ENCODE measurements around the gene PATJ. TPM values are rescaled to one million over a fixed set of nuclear protein-coding genes. Genes with fewer than 3 reads are reported as not detected.

PATJ gene
- total RNA-seq, 4 donors from 2014 or later: 25.7 to 37.4 (median 31.8) TPM

DNA sequence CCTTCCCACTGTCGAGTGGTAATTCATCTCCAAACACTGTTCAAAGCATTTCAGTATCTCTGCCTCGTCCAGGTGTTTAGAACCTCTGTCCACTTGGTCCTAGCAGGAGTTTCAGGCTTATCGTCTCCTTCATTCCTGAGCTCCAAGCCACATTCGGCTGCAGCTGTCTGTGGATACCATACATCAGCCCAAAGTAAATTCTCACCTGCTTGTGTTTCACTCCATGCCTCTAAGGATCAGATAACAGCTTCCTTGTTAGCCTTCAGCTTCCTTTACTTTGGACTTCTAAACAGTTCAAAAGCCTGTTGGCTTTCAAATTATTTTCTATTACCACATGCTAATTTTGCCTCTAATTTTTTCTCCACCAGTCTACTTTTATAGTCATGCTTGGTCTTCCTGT lies 233.4 kb downstream of the PATJ start:
- TF ChIP-seq POLR2A (IDR thresholded peaks at IDR 0.05; ENCODE audit: low read depth) (no peak), POLR2AphosphoS5 (IDR thresholded peaks at IDR 0.05) (no peak), EP300 (IDR thresholded peaks at IDR 0.05) (no peak)
- TF ChIP-seq, protein P1, sequence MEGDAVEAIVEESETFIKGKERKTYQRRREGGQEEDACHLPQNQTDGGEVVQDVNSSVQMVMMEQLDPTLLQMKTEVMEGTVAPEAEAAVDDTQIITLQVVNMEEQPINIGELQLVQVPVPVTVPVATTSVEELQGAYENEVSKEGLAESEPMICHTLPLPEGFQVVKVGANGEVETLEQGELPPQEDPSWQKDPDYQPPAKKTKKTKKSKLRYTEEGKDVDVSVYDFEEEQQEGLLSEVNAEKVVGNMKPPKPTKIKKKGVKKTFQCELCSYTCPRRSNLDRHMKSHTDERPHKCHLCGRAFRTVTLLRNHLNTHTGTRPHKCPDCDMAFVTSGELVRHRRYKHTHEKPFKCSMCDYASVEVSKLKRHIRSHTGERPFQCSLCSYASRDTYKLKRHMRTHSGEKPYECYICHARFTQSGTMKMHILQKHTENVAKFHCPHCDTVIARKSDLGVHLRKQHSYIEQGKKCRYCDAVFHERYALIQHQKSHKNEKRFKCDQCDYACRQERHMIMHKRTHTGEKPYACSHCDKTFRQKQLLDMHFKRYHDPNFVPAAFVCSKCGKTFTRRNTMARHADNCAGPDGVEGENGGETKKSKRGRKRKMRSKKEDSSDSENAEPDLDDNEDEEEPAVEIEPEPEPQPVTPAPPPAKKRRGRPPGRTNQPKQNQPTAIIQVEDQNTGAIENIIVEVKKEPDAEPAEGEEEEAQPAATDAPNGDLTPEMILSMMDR (IDR thresholded peaks at IDR 0.05): no peak
- Histone ChIP-seq H3K9me3 (no peaks in the 10 kb centered on the region), H3K27ac (replicated peaks in 1 of 4) (no peak overlapping the region), H3K4me3 (no peak overlapping the region), H3K4me1 (no peaks in the 10 kb centered on the region), H3K27me3 (no peaks in the 10 kb centered on the region), H3K36me3 (no peaks in the 10 kb centered on the region)
- DNase-seq (ENCODE audit: extremely low spot score): no peak
- WGBS: 83% methylated on average over 4 of the region's 4 CpGs
- intact Hi-C loops (cut with DNase I): no loop called here

DNA sequence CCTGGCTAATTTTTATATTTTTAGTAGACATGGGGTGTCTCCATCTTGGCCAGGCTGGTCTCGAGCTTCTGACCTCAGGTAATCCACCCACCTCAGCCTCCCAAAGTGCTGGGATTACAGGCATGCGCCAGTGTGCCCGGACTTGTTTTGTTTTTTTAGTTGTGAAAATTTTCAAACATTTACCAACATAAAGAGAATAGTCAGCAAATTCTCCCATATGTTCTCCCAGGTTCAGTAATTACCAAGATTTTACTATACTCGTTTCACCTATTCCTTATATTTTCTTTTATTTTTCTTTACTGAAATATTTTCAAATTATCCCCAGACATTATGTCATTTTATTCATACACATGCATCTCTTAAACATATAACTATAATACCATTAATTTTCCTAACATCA lies 234.3 kb downstream of the PATJ start:
- Histone ChIP-seq H3K9me3 (no peaks in the 10 kb centered on the region), H3K4me3 (no peak overlapping the region), H3K27ac (replicated peaks in 1 of 4) (no peak overlapping the region), H3K4me1 (no peaks in the 10 kb centered on the region), H3K27me3 (no peaks in the 10 kb centered on the region), H3K36me3 (no peaks in the 10 kb centered on the region)
- no peak for DNase-seq (ENCODE audit: extremely low spot score)
- 93% methylated on average over 4 of the region's 4 CpGs for WGBS
- TF ChIP-seq POLR2A (IDR thresholded peaks at IDR 0.05; ENCODE audit: low read depth) (no peak), POLR2AphosphoS5 (IDR thresholded peaks at IDR 0.05) (no peak), EP300 (IDR thresholded peaks at IDR 0.05) (no peak)
- TF ChIP-seq, protein P1 (IDR thresholded peaks at IDR 0.05): no peak
- intact Hi-C loops (cut with DNase I): no loop called here

DNA sequence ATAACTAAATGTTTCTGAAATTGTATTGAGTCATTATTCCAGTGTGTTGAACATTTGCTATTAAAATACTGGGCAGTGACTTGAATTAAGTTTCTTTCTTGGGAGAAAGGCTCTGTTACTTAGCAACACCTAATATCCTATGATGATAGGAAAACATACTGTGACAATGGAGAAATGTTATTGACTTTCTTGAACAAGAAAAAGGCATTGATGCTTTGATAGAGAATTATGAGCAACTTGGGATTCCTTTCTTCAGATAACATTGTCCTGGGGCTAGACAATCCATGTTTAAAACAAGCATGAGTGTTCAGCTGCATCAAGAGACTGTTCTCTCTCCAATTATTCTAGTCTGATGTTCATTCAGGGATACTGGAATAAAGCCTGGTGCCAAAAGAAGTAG lies 236.5 kb downstream of the PATJ start:
- Histone ChIP-seq H3K36me3 (no peaks in the 10 kb centered on the region), H3K27ac (replicated peaks in 1 of 4) (no peak overlapping the region), H3K4me1 (no peaks in the 10 kb centered on the region), H3K4me3 (no peak overlapping the region), H3K27me3 (no peaks in the 10 kb centered on the region), H3K9me3 (no peaks in the 10 kb centered on the region)
- TF ChIP-seq, protein P1 (IDR thresholded peaks at IDR 0.05): no peak
- TF ChIP-seq POLR2AphosphoS5 (IDR thresholded peaks at IDR 0.05): no peak
- TF ChIP-seq POLR2A (IDR thresholded peaks at IDR 0.05; ENCODE audit: low read depth): no peak
- no peak for TF ChIP-seq EP300 (IDR thresholded peaks at IDR 0.05)
- intact Hi-C loops (cut with DNase I): no loop called here
- DNase-seq (ENCODE audit: extremely low spot score): no peak

DNA sequence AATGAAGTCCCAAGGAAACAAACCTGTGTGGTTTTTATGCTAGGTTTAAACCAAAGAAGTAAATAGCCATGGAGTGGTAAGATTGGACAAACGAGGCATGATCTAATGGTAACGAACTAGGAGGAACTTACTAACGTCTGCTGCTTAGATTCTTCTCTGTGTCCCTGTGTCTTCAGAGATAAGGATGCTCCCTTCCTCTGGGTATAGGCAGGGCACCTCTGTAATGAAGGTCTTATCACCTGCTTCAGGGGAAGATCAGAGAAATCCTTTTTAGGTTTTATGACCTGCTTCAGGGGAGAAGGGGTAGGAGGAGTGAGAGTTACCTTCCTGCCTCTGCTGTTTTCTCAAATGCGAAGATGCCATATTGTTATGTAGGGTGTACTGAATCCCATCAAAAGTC lies 237.4 kb downstream of the PATJ start:
- WGBS: 91% methylated on average over 4 of the region's 4 CpGs

DNA sequence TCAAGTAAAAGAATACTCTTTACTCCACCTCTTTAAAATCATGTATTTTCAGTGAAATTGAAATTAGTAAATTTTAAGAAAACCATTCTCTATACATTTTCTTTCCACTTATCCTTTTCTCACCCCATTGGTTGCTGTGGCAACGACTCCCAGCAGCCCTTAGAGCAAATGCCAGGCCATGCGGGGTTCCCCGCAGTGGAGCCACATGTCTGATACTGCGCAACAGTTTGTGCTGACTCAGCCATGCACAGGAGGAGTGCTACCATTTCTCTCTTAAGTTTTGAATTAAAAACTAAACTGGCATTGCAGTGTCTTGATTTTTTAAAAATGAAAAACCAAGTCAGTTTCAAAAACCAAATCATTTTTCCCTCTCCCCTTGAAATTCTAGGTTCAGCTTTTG lies 238.3 kb downstream of the PATJ start:
- 84% methylated on average over 4 of the region's 4 CpGs for WGBS
- intact Hi-C loops (cut with DNase I): no loop called here
- no peaks in the 10 kb centered on the region for H3K27me3 ChIP-seq
- DNase-seq (ENCODE audit: extremely low spot score): no peak
- H3K36me3 ChIP-seq: no peaks in the 10 kb centered on the region
- TF ChIP-seq EP300 (IDR thresholded peaks at IDR 0.05): no peak
- no peak for TF ChIP-seq POLR2AphosphoS5 (IDR thresholded peaks at IDR 0.05)
- TF ChIP-seq, protein P1 (IDR thresholded peaks at IDR 0.05): no peak
- TF ChIP-seq POLR2A (IDR thresholded peaks at IDR 0.05; ENCODE audit: low read depth): no peak
- H3K4me1 ChIP-seq: no peaks in the 10 kb centered on the region
- no peaks in the 10 kb centered on the region for H3K9me3 ChIP-seq
- no peak overlapping the region for H3K4me3 ChIP-seq
- no peak overlapping the region for H3K27ac ChIP-seq (replicated peaks in 1 of 4)

More for the DNA sequence above, 237.4 kb downstream of the PATJ start:
- no peaks in the 10 kb centered on the region for H3K4me1 ChIP-seq
- H3K4me3 ChIP-seq: no peak overlapping the region
- no peak for DNase-seq (ENCODE audit: extremely low spot score)
- H3K27ac ChIP-seq (replicated peaks in 1 of 4): no peak overlapping the region
- H3K36me3 ChIP-seq: no peaks in the 10 kb centered on the region
- no peaks in the 10 kb centered on the region for H3K9me3 ChIP-seq
- TF ChIP-seq POLR2A (IDR thresholded peaks at IDR 0.05; ENCODE audit: low read depth): no peak
- TF ChIP-seq EP300 (IDR thresholded peaks at IDR 0.05): no peak
- no peak for TF ChIP-seq POLR2AphosphoS5 (IDR thresholded peaks at IDR 0.05)
- TF ChIP-seq, protein P1 (IDR thresholded peaks at IDR 0.05): no peak
- no peaks in the 10 kb centered on the region for H3K27me3 ChIP-seq
- intact Hi-C loops (cut with DNase I): no loop called here

Measured in esophagus muscularis mucosa (tissue), 4 donors.